ENCODE measurements around the gene WDR48.

- TF ChIP-seq EP300 (conservative IDR thresholded peaks at IDR 0.05; ENCODE audit: poor library complexity, severe bottlenecking) (no peak), EZH2 (IDR thresholded peaks at IDR 0.05; ENCODE audit: borderline replicate concordance, insufficient read depth, low read length, poor library complexity, severe bottlenecking) (no peak), CTCF (IDR thresholded peaks at IDR 0.05; ENCODE audit: poor library complexity, severe bottlenecking) (no peak), POLR2AphosphoS5 (IDR thresholded peaks at IDR 0.05) (no peak)
Observed at GRCh38 chr3:39132096-39133092, 80.6 kb downstream of the WDR48 start.

Data from neural cell (in vitro differentiated cells).